Neural cell (in vitro differentiated cells): ENCODE data around the gene TFIP11.

Experiments
- EZH2 ChIP-seq: fragments of 200-600, 300-800 bp; shearing (Covaris generic), sonication (generic); IDR thresholded peaks from 2 replicates; pipeline ENCODE4 v1.6.1; 2014; ENCODE audit warnings: antibody characterized with exemption, low read length, borderline replicate concordance, mild to moderate bottlenecking; ENCODE audit not compliant: insufficient read depth, poor library complexity, severe bottlenecking
- POLR2AphosphoS5 ChIP-seq: IDR thresholded peaks from 2 replicates; pipeline ENCODE4 v1.6.1; 2012
- RAD21 ChIP-seq: fragments of 450-650 bp; conservative IDR thresholded peaks from 2 replicates; pipeline ENCODE4 v1.6.1; 2014; ENCODE audit warnings: antibody characterized with exemption, mild to moderate bottlenecking, moderate library complexity
- TF ChIP-seq, protein P1 (sequence below): fragments of 450-650 bp; IDR thresholded peaks from 2 replicates; pipeline ENCODE4 v1.5.1; 2014; ENCODE audit warnings: antibody characterized with exemption, mild to moderate bottlenecking, moderate library complexity; ENCODE audit not compliant: poor library complexity, severe bottlenecking

DNA sequence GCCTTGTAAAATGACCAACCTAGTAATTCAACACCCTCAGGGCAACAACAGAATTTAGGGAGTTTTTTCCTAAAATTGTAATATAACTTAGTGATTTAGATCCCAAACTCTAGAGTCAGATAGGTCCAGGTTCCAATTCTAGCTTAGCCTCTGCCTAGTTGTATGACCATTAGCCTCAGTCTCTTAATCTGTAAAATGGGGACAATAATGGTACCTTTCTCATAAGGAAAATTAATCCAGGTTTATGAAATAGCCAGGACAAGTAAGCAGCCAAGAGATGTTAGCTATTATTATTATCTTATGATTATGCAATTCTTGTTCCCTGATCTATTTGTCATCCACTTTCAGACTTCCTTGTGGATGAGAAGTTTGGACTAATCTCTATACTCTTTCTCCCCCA is 4.1 kb downstream of the TFIP11 start:
- no peak for TF ChIP-seq POLR2AphosphoS5
- TF ChIP-seq, protein P1, sequence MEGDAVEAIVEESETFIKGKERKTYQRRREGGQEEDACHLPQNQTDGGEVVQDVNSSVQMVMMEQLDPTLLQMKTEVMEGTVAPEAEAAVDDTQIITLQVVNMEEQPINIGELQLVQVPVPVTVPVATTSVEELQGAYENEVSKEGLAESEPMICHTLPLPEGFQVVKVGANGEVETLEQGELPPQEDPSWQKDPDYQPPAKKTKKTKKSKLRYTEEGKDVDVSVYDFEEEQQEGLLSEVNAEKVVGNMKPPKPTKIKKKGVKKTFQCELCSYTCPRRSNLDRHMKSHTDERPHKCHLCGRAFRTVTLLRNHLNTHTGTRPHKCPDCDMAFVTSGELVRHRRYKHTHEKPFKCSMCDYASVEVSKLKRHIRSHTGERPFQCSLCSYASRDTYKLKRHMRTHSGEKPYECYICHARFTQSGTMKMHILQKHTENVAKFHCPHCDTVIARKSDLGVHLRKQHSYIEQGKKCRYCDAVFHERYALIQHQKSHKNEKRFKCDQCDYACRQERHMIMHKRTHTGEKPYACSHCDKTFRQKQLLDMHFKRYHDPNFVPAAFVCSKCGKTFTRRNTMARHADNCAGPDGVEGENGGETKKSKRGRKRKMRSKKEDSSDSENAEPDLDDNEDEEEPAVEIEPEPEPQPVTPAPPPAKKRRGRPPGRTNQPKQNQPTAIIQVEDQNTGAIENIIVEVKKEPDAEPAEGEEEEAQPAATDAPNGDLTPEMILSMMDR, result no peak
- no peak for TF ChIP-seq EZH2
- no peak for TF ChIP-seq RAD21
